MCF 10A (cell line): ENCODE measurements around the gene ACSL4. TPM values are rescaled to one million over a fixed set of nuclear protein-coding genes. Genes with fewer than 3 reads are reported as not detected.
"Not testable (repeated sequence)": the region's sequence is repeated elsewhere in the genome, so short reads cannot be mapped to it uniquely, and the experiment has no call there.

Experiments
- BruUV-seq: library from RNA; stranded (reverse); fragments of 400-500 nt; replicated peaks from 2 replicates; lab custom pipeline; 2021; lab: Mats Ljungman, UMichigan
- CTCF ChIA-PET: fragments of 300-600 bp; sonication (Branson Sonifier 250); formaldehyde crosslinking; extraction: SDS; loops from one replicate; lab custom pipeline; 2021; ENCODE audit warnings: antibody characterized with exemption, inconsistent platforms; lab: Yijun Ruan, JAX
- POLR2A ChIA-PET: fragments of 300-600, 350-650 bp; sonication (Branson Sonifier 250); formaldehyde crosslinking; extraction: SDS; loops from one replicate; lab custom pipeline; 2020; ENCODE audit warnings: antibody characterized with exemption, inconsistent platforms; lab: Yijun Ruan, JAX
- DNase-seq: peaks from one replicate; pipeline ENCODE4 v3.0.0-alpha.2; 2018; ENCODE audit not compliant: unreplicated experiment
- H3K27ac Mint-ChIP-seq: one replicate; pipeline ENCODE4 v1.8.0; 2022; ENCODE audit warnings: mild to moderate bottlenecking, low read depth, mixed read lengths; ENCODE audit not compliant: unreplicated experiment
- H3K27me3 Mint-ChIP-seq: one replicate; pipeline ENCODE4 v1.8.0; 2022; ENCODE audit warnings: mixed read lengths; ENCODE audit not compliant: insufficient read depth, unreplicated experiment
- H3K36me3 Mint-ChIP-seq: one replicate; pipeline ENCODE4 v1.8.0; 2022; ENCODE audit warnings: mild to moderate bottlenecking, moderate library complexity, mixed read lengths; ENCODE audit not compliant: insufficient read depth, unreplicated experiment
- H3K4me1 Mint-ChIP-seq: one replicate; pipeline ENCODE4 v1.8.0; 2022; ENCODE audit warnings: mixed read lengths; ENCODE audit not compliant: insufficient read depth, unreplicated experiment
- H3K4me3 Mint-ChIP-seq: one replicate; pipeline ENCODE4 v1.8.0; 2022; ENCODE audit warnings: mild to moderate bottlenecking, moderate library complexity, mixed read lengths; ENCODE audit not compliant: unreplicated experiment
- H3K9me3 Mint-ChIP-seq: one replicate; pipeline ENCODE4 v1.8.0; 2022; ENCODE audit warnings: mixed read lengths; ENCODE audit not compliant: unreplicated experiment
- intact Hi-C: fragments of 100-400 bp; cut with micrococcal nuclease; formaldehyde crosslinking; loops from 2 replicates; pipeline ENCODE4 v1.14.1; 2022
- total RNA-seq: library from RNA; stranded (reverse); gene quantifications from 2 replicates; pipeline ENCODE4 v1.2.3, GENCODE V29; 2022
- TF ChIP-seq, protein P1 (sequence below): fragments of 200-600 bp; IDR thresholded peaks from one replicate; pipeline ENCODE4 v1.8.0; 2022; ENCODE audit warnings: antibody characterized with exemption, mild to moderate bottlenecking; ENCODE audit not compliant: unreplicated experiment

Gene ACSL4
- total RNA-seq, 1 experiment from 2014 or later = 70.1 TPM

DNA sequence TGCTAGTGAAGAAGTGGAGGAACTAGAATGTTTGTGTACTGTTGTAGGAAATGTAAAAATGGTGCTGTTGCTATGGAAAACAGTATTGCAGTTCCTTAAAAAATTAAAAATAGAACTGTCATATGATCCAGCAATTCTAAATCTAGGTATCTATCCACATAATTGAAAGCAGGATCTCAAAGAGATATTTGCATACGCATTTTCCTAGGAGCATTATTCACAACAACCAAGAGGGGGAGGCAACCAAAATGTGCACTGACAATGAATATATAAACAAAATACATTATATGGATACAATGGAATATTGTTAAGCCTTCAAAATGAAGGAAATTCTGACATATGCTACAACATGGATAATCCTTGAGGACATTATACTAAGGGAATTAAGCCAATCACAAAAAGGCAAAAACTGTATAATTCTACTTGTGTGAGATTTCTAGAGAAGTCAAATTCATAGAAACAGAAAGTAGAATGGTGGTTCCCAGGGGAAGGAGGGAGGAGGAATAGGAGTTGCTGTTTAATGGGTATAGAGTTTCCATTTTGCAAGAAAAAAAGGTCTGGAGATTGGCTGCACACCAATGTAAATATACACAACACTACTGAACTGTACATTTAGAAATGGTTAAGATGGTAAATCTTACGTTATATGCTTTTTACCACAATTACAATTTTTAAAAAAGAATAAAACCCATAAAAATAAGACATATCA lies 72.5 kb downstream of the ACSL4 start:
- no TSS peak for BruUV-seq
- Mint-ChIP-seq H3K9me3 (no peaks in the 10 kb centered on the region), H3K4me1 (no peaks in the 10 kb centered on the region), H3K27me3 (peaks cover 69% of the 10 kb centered on the region), H3K4me3 (no peak overlapping the region), H3K36me3 (peaks cover 71% of the 10 kb centered on the region), H3K27ac (no peak overlapping the region)
- TF ChIP-seq, protein P1, sequence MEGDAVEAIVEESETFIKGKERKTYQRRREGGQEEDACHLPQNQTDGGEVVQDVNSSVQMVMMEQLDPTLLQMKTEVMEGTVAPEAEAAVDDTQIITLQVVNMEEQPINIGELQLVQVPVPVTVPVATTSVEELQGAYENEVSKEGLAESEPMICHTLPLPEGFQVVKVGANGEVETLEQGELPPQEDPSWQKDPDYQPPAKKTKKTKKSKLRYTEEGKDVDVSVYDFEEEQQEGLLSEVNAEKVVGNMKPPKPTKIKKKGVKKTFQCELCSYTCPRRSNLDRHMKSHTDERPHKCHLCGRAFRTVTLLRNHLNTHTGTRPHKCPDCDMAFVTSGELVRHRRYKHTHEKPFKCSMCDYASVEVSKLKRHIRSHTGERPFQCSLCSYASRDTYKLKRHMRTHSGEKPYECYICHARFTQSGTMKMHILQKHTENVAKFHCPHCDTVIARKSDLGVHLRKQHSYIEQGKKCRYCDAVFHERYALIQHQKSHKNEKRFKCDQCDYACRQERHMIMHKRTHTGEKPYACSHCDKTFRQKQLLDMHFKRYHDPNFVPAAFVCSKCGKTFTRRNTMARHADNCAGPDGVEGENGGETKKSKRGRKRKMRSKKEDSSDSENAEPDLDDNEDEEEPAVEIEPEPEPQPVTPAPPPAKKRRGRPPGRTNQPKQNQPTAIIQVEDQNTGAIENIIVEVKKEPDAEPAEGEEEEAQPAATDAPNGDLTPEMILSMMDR = no peak
- DNase-seq = no peak
- CTCF ChIA-PET = no interaction called here
- POLR2A ChIA-PET = no interaction called here
- intact Hi-C loops = no loop called here

DNA sequence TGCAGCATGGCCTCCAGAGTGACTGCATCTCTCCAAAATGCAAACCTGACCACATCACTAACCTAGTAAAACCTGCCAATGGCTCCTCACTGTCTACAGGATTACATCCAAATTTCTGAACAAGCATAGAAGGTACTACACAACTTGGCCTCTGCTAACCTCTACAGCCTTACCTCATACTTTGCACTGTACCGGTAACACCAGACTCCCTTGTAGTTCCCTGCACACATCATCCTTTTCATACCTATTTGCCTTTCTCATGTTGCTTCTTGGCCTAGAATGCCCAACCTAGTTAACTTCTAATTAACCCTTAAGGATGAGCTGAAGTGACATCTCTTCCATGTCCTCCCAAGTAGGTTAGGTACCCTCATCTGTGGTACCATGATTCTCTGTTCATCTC lies 74.7 kb downstream of the ACSL4 start:
- Mint-ChIP-seq H3K4me1 (no peaks in the 10 kb centered on the region), H3K4me3 (no peak overlapping the region), H3K36me3 (peaks cover 52% of the 10 kb centered on the region), H3K9me3 (no peaks in the 10 kb centered on the region), H3K27me3 (peaks cover 67% of the 10 kb centered on the region), H3K27ac (no peak overlapping the region)
- CTCF ChIA-PET = no interaction called here
- TF ChIP-seq, protein P1 = no peak
- intact Hi-C loops = no loop called here
- no TSS peak for BruUV-seq
- no peak for DNase-seq
- POLR2A ChIA-PET = no interaction called here

DNA sequence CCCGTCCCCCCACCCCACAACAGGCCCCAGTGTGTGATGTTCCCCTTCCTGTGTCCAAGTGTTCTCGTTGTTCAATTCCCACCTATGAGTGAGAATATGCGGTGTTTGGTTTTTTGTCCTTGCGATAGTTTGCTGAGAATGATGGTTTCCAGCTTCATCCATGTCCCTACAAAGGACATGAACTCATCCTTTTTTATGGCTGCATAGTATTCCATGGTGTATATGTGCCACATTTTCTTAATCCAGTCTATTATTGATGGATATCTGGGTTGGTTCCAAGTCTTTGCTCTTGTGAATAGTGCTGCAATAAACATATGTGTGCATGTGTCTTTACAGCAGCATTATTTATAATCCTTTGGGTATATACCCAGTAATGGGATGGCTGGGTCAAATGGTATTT lies 75.7 kb downstream of the ACSL4 start:
- Mint-ChIP-seq H3K27me3 (peaks cover 57% of the 10 kb centered on the region), H3K36me3 (peaks cover 42% of the 10 kb centered on the region)
- BruUV-seq, H3K4me1 Mint-ChIP-seq, CTCF ChIA-PET, H3K27ac Mint-ChIP-seq, H3K4me3 Mint-ChIP-seq, DNase-seq, intact Hi-C loops, POLR2A ChIA-PET, H3K9me3 Mint-ChIP-seq: not testable (repeated sequence)

DNA sequence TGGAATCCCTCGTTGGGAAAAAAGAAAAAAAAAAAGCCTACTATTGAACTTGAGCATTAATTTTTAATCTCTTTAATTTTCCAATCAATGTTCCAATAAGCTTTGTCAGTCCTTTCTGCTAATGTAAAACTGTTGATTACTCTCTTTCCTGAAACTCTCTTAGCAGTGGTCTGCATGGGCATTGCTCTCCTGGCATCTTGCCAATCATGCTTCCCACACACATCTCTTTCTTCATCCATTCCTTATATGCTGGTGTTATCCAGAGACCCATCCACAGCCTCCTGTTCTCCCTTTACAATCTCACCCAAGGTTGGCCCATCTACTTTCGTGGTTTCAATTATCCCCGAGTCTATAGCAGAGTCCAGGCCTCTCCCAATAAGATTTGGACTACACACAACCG lies 76.3 kb downstream of the ACSL4 start:
- no peak for DNase-seq
- TF ChIP-seq, protein P1 = no peak
- Mint-ChIP-seq H3K36me3 (peaks cover 37% of the 10 kb centered on the region), H3K4me1 (no peaks in the 10 kb centered on the region), H3K4me3 (no peak overlapping the region), H3K27me3 (peaks cover 53% of the 10 kb centered on the region), H3K27ac (no peak overlapping the region), H3K9me3 (no peaks in the 10 kb centered on the region)
- ChIA-PET POLR2A (no interaction called here), CTCF (interaction anchor here (0.6 kb wide), 1 partner anchor 234 kb away, joined by 3 read pairs; no protein-coding TSS in a partner anchor)
- BruUV-seq = no TSS peak
- intact Hi-C loops = no loop called here
